ENCODE measurements around the gene C6orf132.
A peak's percentile ranks its signal among the peaks of the same experiment; 100 is the strongest.

The C6orf132 gene

DNA sequence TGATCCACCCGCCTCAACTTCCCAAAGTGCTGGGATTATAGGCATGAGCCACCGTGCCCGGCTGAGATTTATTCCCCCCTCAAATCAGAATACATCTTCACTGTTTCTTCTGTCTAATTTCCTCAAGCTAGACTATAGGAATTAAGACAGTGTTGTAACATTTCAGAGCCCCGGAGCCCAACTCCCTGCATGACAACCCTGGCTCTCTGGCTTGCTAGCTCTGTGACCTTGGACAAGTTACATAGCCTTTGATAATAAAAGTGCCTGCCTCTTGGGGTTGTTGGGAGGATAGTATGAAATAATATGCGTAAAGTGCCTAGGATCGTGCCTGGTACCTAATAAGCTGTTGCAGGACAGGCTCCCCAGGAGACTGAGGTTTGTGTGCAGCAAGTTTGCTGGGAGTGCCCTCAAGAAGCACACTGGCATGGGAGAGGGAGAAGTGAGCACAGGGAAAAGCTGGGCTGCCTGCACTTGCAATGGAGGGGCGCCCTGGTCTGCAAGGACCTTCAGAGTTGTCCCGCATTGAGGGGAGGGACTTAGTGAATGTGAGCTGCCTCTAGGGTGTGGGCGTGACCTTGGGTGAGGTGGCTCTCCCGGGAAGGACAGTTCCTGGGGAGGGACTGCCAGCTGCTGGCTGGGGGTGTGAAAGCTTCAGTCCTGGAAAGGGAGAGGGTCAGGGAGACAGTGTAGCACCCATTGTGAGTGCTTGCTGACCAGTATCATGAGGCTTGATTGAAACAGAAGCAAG lies 48.7 kb downstream of the C6orf132 start:
- no peaks in the 10 kb centered on the region for H3K79me2 ChIP-seq (ENCODE audit: control insufficient read depth, insufficient read depth, low read length, poor library complexity)
- no peaks in the 10 kb centered on the region for H3K9me3 ChIP-seq (ENCODE audit: insufficient read depth, low read depth, low read length)
- peak in 1 of 2 donors; percentile 15 for DNase-seq
- H3K4me3 ChIP-seq (ENCODE audit: low read depth, low read length): no peak overlapping the region
- H3K9ac ChIP-seq (ENCODE audit: low read length): no peak overlapping the region
- H3K4me1 ChIP-seq (ENCODE audit: control insufficient read depth in 1 of 2, insufficient read depth in 2 of 2, low read length in 2 of 2): no peaks in the 10 kb centered on the region
- no peaks in the 10 kb centered on the region for H3K79me1 ChIP-seq (ENCODE audit: low read length)
- H2AK5ac ChIP-seq (ENCODE audit: low read length): no peak overlapping the region
- no peak overlapping the region for H4K8ac ChIP-seq (ENCODE audit: low read depth, low read length)
- no peak overlapping the region for H3K23ac ChIP-seq (ENCODE audit: low read length)
- no peak overlapping the region for H3K4me2 ChIP-seq (ENCODE audit: low read length)
- no peak overlapping the region for H3K18ac ChIP-seq (ENCODE audit: low read length)
- H4K12ac ChIP-seq (ENCODE audit: low read depth, low read length): no peak overlapping the region
- H3K14ac ChIP-seq (ENCODE audit: low read length): no peak overlapping the region
- no peak overlapping the region for H4K91ac ChIP-seq (ENCODE audit: low read depth, low read length)
- no peak overlapping the region for H3K4ac ChIP-seq (ENCODE audit: low read depth, low read length)
- H3K27me3 ChIP-seq (ENCODE audit: insufficient read depth, low read length): no peaks in the 10 kb centered on the region
- no peak overlapping the region for H2BK120ac ChIP-seq (ENCODE audit: insufficient read depth, low read length, poor library complexity)
- no peak overlapping the region for H2AFZ ChIP-seq (ENCODE audit: insufficient read depth, low read length, poor library complexity)
- no peak overlapping the region for H2BK5ac ChIP-seq (ENCODE audit: low read depth, low read length, poor library complexity)
- H3K36me3 ChIP-seq (ENCODE audit: control insufficient read depth in 1 of 2, insufficient read depth in 2 of 2, low read length in 2 of 2): no peaks in the 10 kb centered on the region
- WGBS (ENCODE audit: extremely low coverage, insufficient coverage, insufficient read length): no CpG with 5 or more reads among the region's 10 CpGs
- no peak overlapping the region for H2BK12ac ChIP-seq (ENCODE audit: low read length)
- H3K27ac ChIP-seq (ENCODE audit: low read depth, low read length): no peak overlapping the region

GRCh38 chr6:42091718-42092023 lies 50.7 kb downstream of the C6orf132 start:
- no peak overlapping the region for H3K18ac ChIP-seq (ENCODE audit: low read length)
- H3K4me3 ChIP-seq (ENCODE audit: low read depth, low read length): no peak overlapping the region
- H4K91ac ChIP-seq (ENCODE audit: low read depth, low read length): no peak overlapping the region
- no peaks in the 10 kb centered on the region for H3K27me3 ChIP-seq (ENCODE audit: insufficient read depth, low read length)
- no peak overlapping the region for H2BK5ac ChIP-seq (ENCODE audit: low read depth, low read length, poor library complexity)
- H4K12ac ChIP-seq (ENCODE audit: low read depth, low read length): no peak overlapping the region
- DNase-seq: no peak
- H3K4me2 ChIP-seq (ENCODE audit: low read length): no peak overlapping the region
- H3K4me1 ChIP-seq (ENCODE audit: control insufficient read depth in 1 of 2, insufficient read depth in 2 of 2, low read length in 2 of 2): peaks cover 2 to 4% of the 10 kb centered on the region in 2 experiments
- H3K9ac ChIP-seq (ENCODE audit: low read length): no peak overlapping the region
- H2BK120ac ChIP-seq (ENCODE audit: insufficient read depth, low read length, poor library complexity): no peak overlapping the region
- H3K27ac ChIP-seq (ENCODE audit: low read depth, low read length): no peak overlapping the region
- H4K8ac ChIP-seq (ENCODE audit: low read depth, low read length): no peak overlapping the region
- H3K9me3 ChIP-seq (ENCODE audit: insufficient read depth, low read depth, low read length): no peaks in the 10 kb centered on the region
- no peak overlapping the region for H3K4ac ChIP-seq (ENCODE audit: low read depth, low read length)
- H3K14ac ChIP-seq (ENCODE audit: low read length): no peak overlapping the region
- no peak overlapping the region for H3K23ac ChIP-seq (ENCODE audit: low read length)
- H3K79me2 ChIP-seq (ENCODE audit: control insufficient read depth, insufficient read depth, low read length, poor library complexity): no peaks in the 10 kb centered on the region
- no peak overlapping the region for H2AK5ac ChIP-seq (ENCODE audit: low read length)
- H3K79me1 ChIP-seq (ENCODE audit: low read length): no peaks in the 10 kb centered on the region
- no CpG with 5 or more reads among the region's 9 CpGs for WGBS (ENCODE audit: extremely low coverage, insufficient coverage, insufficient read length)
- H2BK12ac ChIP-seq (ENCODE audit: low read length): no peak overlapping the region
- no peaks in the 10 kb centered on the region for H3K36me3 ChIP-seq (ENCODE audit: control insufficient read depth in 1 of 2, insufficient read depth in 2 of 2, low read length in 2 of 2)
- no peak overlapping the region for H2AFZ ChIP-seq (ENCODE audit: insufficient read depth, low read length, poor library complexity)

DNA sequence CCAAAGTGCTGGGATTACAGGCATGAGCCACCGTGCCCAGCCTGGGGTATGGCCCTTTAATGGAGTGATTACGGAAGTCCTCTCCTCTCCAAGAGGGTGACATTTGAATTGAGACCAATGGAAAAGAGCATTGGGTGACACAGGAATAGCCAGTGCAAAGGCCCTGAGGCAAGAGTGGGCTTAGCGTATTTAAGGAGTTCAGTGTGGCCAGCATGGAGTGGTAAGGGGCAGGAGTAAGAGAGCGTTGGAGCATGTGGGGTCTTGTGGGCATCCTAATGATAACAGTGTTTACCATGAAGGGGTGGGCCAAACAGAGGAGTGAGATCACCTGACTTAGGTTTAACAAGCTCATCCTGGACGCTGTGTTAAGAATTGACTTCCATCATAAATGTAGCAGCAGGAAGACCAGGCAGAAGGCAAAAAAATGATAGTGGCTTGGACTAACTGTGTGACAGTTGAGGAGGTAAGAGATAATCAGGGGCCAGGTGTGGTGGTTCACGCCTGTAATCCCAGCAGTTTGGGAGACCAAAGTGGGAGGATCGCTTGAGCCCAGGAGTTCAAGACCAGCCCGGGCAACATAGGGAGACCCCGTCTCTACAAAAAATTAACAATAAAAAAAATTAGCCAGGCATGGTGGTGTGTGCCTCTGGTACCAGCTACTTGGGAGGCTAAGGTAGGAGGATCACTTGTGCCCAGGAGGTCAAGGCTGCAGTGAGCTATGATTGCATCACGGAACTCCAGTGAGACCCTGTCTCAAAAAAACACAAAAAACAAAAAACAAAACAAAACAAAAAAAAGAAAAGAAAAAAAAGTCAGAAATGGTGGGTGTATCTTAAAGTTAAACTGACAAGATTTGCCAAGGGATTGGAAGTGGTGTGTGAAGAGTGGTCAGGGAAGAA lies 51.4 kb downstream of the C6orf132 start:
- H3K4me3 ChIP-seq (ENCODE audit: low read depth, low read length): no peak overlapping the region
- no peak overlapping the region for H2BK12ac ChIP-seq (ENCODE audit: low read length)
- no peak overlapping the region for H2BK5ac ChIP-seq (ENCODE audit: low read depth, low read length, poor library complexity)
- H3K79me1 ChIP-seq (ENCODE audit: low read length): no peaks in the 10 kb centered on the region
- no peaks in the 10 kb centered on the region for H3K79me2 ChIP-seq (ENCODE audit: control insufficient read depth, insufficient read depth, low read length, poor library complexity)
- H3K4me2 ChIP-seq (ENCODE audit: low read length): no peak overlapping the region
- no peak overlapping the region for H4K8ac ChIP-seq (ENCODE audit: low read depth, low read length)
- no peaks in the 10 kb centered on the region for H3K27me3 ChIP-seq (ENCODE audit: insufficient read depth, low read length)
- no peak overlapping the region for H4K91ac ChIP-seq (ENCODE audit: low read depth, low read length)
- H4K12ac ChIP-seq (ENCODE audit: low read depth, low read length): no peak overlapping the region
- no CpG with 5 or more reads among the region's 10 CpGs for WGBS (ENCODE audit: extremely low coverage, insufficient coverage, insufficient read length)
- no peak for DNase-seq
- no peak overlapping the region for H3K23ac ChIP-seq (ENCODE audit: low read length)
- no peaks in the 10 kb centered on the region for H3K36me3 ChIP-seq (ENCODE audit: control insufficient read depth in 1 of 2, insufficient read depth in 2 of 2, low read length in 2 of 2)
- no peak overlapping the region for H3K4ac ChIP-seq (ENCODE audit: low read depth, low read length)
- H3K9ac ChIP-seq (ENCODE audit: low read length): no peak overlapping the region
- no peak overlapping the region for H2BK120ac ChIP-seq (ENCODE audit: insufficient read depth, low read length, poor library complexity)
- no peak overlapping the region for H2AK5ac ChIP-seq (ENCODE audit: low read length)
- H3K4me1 ChIP-seq (ENCODE audit: control insufficient read depth in 1 of 2, insufficient read depth in 2 of 2, low read length in 2 of 2): peaks cover 2 to 4% of the 10 kb centered on the region in 2 experiments
- no peak overlapping the region for H3K14ac ChIP-seq (ENCODE audit: low read length)
- no peak overlapping the region for H3K18ac ChIP-seq (ENCODE audit: low read length)
- no peak overlapping the region for H2AFZ ChIP-seq (ENCODE audit: insufficient read depth, low read length, poor library complexity)
- H3K9me3 ChIP-seq (ENCODE audit: insufficient read depth, low read depth, low read length): no peaks in the 10 kb centered on the region
- no peak overlapping the region for H3K27ac ChIP-seq (ENCODE audit: low read depth, low read length)

GRCh38 chr6:42088101-42088591 lies 54.3 kb downstream of the C6orf132 start:
- WGBS (ENCODE audit: extremely low coverage, insufficient coverage, insufficient read length): no CpG with 5 or more reads among the region's 7 CpGs
- peaks cover 2 to 4% of the 10 kb centered on the region in 2 experiments for H3K4me1 ChIP-seq (ENCODE audit: control insufficient read depth in 1 of 2, insufficient read depth in 2 of 2, low read length in 2 of 2)
- no peak overlapping the region for H3K23ac ChIP-seq (ENCODE audit: low read length)

More at GRCh38 chr6:42088101-42088591, 54.3 kb downstream of the C6orf132 start:
- H3K36me3 ChIP-seq (ENCODE audit: control insufficient read depth in 1 of 2, insufficient read depth in 2 of 2, low read length in 2 of 2): no peaks in the 10 kb centered on the region
- no peaks in the 10 kb centered on the region for H3K79me1 ChIP-seq (ENCODE audit: low read length)
- H2AK5ac ChIP-seq (ENCODE audit: low read length): no peak overlapping the region
- no peaks in the 10 kb centered on the region for H3K79me2 ChIP-seq (ENCODE audit: control insufficient read depth, insufficient read depth, low read length, poor library complexity)
- no peak overlapping the region for H2AFZ ChIP-seq (ENCODE audit: insufficient read depth, low read length, poor library complexity)
- no peak overlapping the region for H3K9ac ChIP-seq (ENCODE audit: low read length)
- no peak overlapping the region for H3K18ac ChIP-seq (ENCODE audit: low read length)
- no peaks in the 10 kb centered on the region for H3K9me3 ChIP-seq (ENCODE audit: insufficient read depth, low read depth, low read length)
- no peak overlapping the region for H3K27ac ChIP-seq (ENCODE audit: low read depth, low read length)
- no peak overlapping the region for H3K4me3 ChIP-seq (ENCODE audit: low read depth, low read length)
- H4K8ac ChIP-seq (ENCODE audit: low read depth, low read length): no peak overlapping the region
- no peaks in the 10 kb centered on the region for H3K27me3 ChIP-seq (ENCODE audit: insufficient read depth, low read length)
- no peak overlapping the region for H2BK5ac ChIP-seq (ENCODE audit: low read depth, low read length, poor library complexity)
- H2BK120ac ChIP-seq (ENCODE audit: insufficient read depth, low read length, poor library complexity): no peak overlapping the region
- no peak overlapping the region for H2BK12ac ChIP-seq (ENCODE audit: low read length)
- no peak overlapping the region for H3K4me2 ChIP-seq (ENCODE audit: low read length)
- H4K91ac ChIP-seq (ENCODE audit: low read depth, low read length): no peak overlapping the region
- DNase-seq: no peak
- H3K14ac ChIP-seq (ENCODE audit: low read length): no peak overlapping the region
- H4K12ac ChIP-seq (ENCODE audit: low read depth, low read length): no peak overlapping the region
- no peak overlapping the region for H3K4ac ChIP-seq (ENCODE audit: low read depth, low read length)
